ENCODE data around the gene C1orf198. TPM values are rescaled to one million over a fixed set of nuclear protein-coding genes. Genes with fewer than 3 reads are reported as not detected.

The C1orf198 gene
- total RNA-seq, 1 experiment from 2014 or later, result 22.9 TPM

GRCh38 chr1:230916587-230917283 lies 48.4 kb upstream of the C1orf198 start (continued):
- TF ChIP-seq CTCF (IDR thresholded peaks at IDR 0.05 in 2 of 3, conservative IDR thresholded peaks at IDR 0.05 in 1 of 3; ENCODE audit: borderline replicate concordance in 1 of 3, insufficient read depth in 1 of 3, low read depth in 2 of 3, low read length in 2 of 3), result no peak
- no peak for TF ChIP-seq SP1 (IDR thresholded peaks at IDR 0.05; ENCODE audit: low read depth)
- TF ChIP-seq EZH2phosphoT487 (IDR thresholded peaks at IDR 0.05; ENCODE audit: borderline replicate concordance), result no peak
- TF ChIP-seq SIN3A (IDR thresholded peaks at IDR 0.05; ENCODE audit: low read depth), result no peak
- TF ChIP-seq, protein P1, sequence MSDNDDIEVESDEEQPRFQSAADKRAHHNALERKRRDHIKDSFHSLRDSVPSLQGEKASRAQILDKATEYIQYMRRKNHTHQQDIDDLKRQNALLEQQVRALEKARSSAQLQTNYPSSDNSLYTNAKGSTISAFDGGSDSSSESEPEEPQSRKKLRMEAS (IDR thresholded peaks at IDR 0.05), result no peak
- TF ChIP-seq CEBPB (IDR thresholded peaks at IDR 0.05; ENCODE audit: low read depth), result no peak
- TF ChIP-seq ELF1 (IDR thresholded peaks at IDR 0.05; ENCODE audit: borderline replicate concordance, low read depth), result no peak
- no peak for TF ChIP-seq FOSL1 (IDR thresholded peaks at IDR 0.05; ENCODE audit: low read depth)
- TF ChIP-seq TCF7L2 (IDR thresholded peaks at IDR 0.05; ENCODE audit: borderline replicate concordance, extremely low read depth, insufficient read depth, insufficient read length), result no peak

DNA sequence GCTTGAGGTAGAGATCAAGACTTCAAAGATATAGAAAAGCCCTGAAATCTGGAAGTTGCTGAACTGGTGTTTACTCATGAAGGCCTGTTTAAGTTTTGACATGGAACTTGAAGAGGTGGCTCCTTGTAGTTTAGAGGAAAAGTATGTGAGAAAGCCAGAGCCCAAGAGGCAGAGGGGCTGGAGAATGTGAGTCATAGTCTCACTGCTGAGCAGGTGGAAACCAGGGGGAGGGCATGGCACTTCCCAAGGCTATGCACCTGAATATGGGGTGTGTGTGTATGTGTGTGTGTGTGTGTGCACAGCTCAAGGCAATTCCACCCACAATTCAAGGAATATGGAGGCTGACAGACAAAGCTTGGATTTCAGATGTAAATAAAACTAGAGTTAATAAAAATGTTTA lies 46.8 kb upstream of the C1orf198 start:
- H3K9ac ChIP-seq (ENCODE audit: low read length), result no peak overlapping the region
- ChIA-PET POLR2A (no interaction called here), RAD21 (ENCODE audit: low non-redundant PET in 1 of 2, low total read pairs in 2 of 2, uncharacterized antibody in 2 of 2, unreplicated experiment in 2 of 2) (no interaction called here), CTCF (no interaction called here)
- no peaks in the 10 kb centered on the region for H3K9me3 ChIP-seq (ENCODE audit: control insufficient read depth in 1 of 2, insufficient read depth in 1 of 2, low read depth in 1 of 2, low read length in 2 of 2)
- ATAC-seq (no peak), DNase-seq (ENCODE audit: low read depth, low spot score) (peak; percentile 10)
- no peak overlapping the region for H3K4me3 ChIP-seq (replicated peaks in 1 of 2; ENCODE audit: low read depth in 1 of 2, low read length in 2 of 2)
- no peaks in the 10 kb centered on the region for H3K27me3 ChIP-seq (ENCODE audit: insufficient read depth, low read length)
- no peaks in the 10 kb centered on the region for H3K9me2 ChIP-seq (ENCODE audit: insufficient read depth)
- H3K36me3 ChIP-seq (ENCODE audit: control insufficient read depth in 1 of 2, insufficient read depth in 2 of 2, low read length in 2 of 2), result peaks cover 0 to 2% of the 10 kb centered on the region in 2 experiments; a peak in 2 of 4 replicates
- no peak overlapping the region for H2AFZ ChIP-seq (ENCODE audit: low read depth, low read length, poor library complexity, severe bottlenecking)
- H4K20me1 ChIP-seq (ENCODE audit: insufficient read depth), result no peaks in the 10 kb centered on the region
- intact Hi-C loops (cut with micrococcal nuclease), result loop anchor here (5.0 kb wide), 1 partner anchor 118 kb away; no protein-coding TSS in a partner anchor
- no peak overlapping the region for H3K27ac ChIP-seq (ENCODE audit: low read depth, low read length)
- no peaks in the 10 kb centered on the region for H3K79me2 ChIP-seq (ENCODE audit: insufficient read depth, low read length)
- BruUV-seq (replicated peaks), result no TSS peak
- peaks cover 0 to 6% of the 10 kb centered on the region in 2 experiments; a peak in 1 of 4 replicates for H3K4me1 ChIP-seq (ENCODE audit: control insufficient read depth in 1 of 2, insufficient read depth in 2 of 2, low read length in 2 of 2)
- no peak overlapping the region for H3K4me2 ChIP-seq (ENCODE audit: low read length)
- TF ChIP-seq, protein P2, sequence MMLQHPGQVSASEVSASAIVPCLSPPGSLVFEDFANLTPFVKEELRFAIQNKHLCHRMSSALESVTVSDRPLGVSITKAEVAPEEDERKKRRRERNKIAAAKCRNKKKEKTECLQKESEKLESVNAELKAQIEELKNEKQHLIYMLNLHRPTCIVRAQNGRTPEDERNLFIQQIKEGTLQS (IDR thresholded peaks at IDR 0.05), result no peak
- peak; percentile 67 for TF ChIP-seq FOSL1 (IDR thresholded peaks at IDR 0.05; ENCODE audit: low read depth)
- TF ChIP-seq SP1 (IDR thresholded peaks at IDR 0.05; ENCODE audit: low read depth), result peak; percentile 59
- TF ChIP-seq, protein P1 (IDR thresholded peaks at IDR 0.05), result peak; percentile 39; the same call in 1 of the 2 replicates
- no peak for TF ChIP-seq ZNF274 (IDR thresholded peaks at IDR 0.05; ENCODE audit: low read depth, low read length)
- TF ChIP-seq POLR2A (IDR thresholded peaks at IDR 0.05; ENCODE audit: borderline replicate concordance, extremely low read depth, insufficient read depth, insufficient read length), result no peak
- no peak for TF ChIP-seq TCF7L2 (IDR thresholded peaks at IDR 0.05; ENCODE audit: borderline replicate concordance, extremely low read depth, insufficient read depth, insufficient read length)
- TF ChIP-seq EGR1 (IDR thresholded peaks at IDR 0.05; ENCODE audit: low read depth), result no peak
- no peak for TF ChIP-seq POLR2AphosphoS5 (IDR thresholded peaks at IDR 0.05; ENCODE audit: low read depth, low read length)
- no peak for TF ChIP-seq CTCF (IDR thresholded peaks at IDR 0.05 in 2 of 3, conservative IDR thresholded peaks at IDR 0.05 in 1 of 3; ENCODE audit: borderline replicate concordance in 1 of 3, insufficient read depth in 1 of 3, low read depth in 2 of 3, low read length in 2 of 3)

Data from HCT116 (cell line).